ENCODE data around the gene CD274.
"Not testable (repeated sequence)": the region's sequence is repeated elsewhere in the genome, so short reads cannot be mapped to it uniquely, and the experiment has no call there.

CD274 gene

GRCh38 chr9:5466766-5467165, 16.4 kb downstream of the CD274 start:
- DNase-seq (ENCODE audit: low read depth) = no peak
- no peak overlapping the region for H3K4me3 ChIP-seq (ENCODE audit: low read depth, low read length)
- no peak for TF ChIP-seq CTCF (IDR thresholded peaks at IDR 0.05; ENCODE audit: insufficient read depth, low read depth, low read length, missing control alignments)

GRCh38 chr9:5468850-5469249, 18.5 kb downstream of the CD274 start:
- no peak for TF ChIP-seq CTCF (IDR thresholded peaks at IDR 0.05; ENCODE audit: insufficient read depth, low read depth, low read length, missing control alignments)
- no peak overlapping the region for H3K4me3 ChIP-seq (ENCODE audit: low read depth, low read length)
- no peak for DNase-seq (ENCODE audit: low read depth)

- H3K4me3 ChIP-seq (ENCODE audit: low read depth, low read length) = no peak overlapping the region
- DNase-seq (ENCODE audit: low read depth) = no peak
- TF ChIP-seq CTCF (IDR thresholded peaks at IDR 0.05; ENCODE audit: insufficient read depth, low read depth, low read length, missing control alignments) = no peak
Measured at GRCh38 chr9:5470122-5470521, 19.8 kb downstream of the CD274 start.

GRCh38 chr9:5470816-5471215, 20.5 kb downstream of the CD274 start:
- DNase-seq (ENCODE audit: low read depth) = no peak
- no peak for TF ChIP-seq CTCF (IDR thresholded peaks at IDR 0.05; ENCODE audit: insufficient read depth, low read depth, low read length, missing control alignments)

GRCh38 chr9:5475611-5476010, 25.3 kb downstream of the CD274 start:
- not testable (repeated sequence) for DNase-seq (ENCODE audit: low read depth); H3K4me3 ChIP-seq (ENCODE audit: low read depth, low read length)

More at GRCh38 chr9:5470816-5471215, 20.5 kb downstream of the CD274 start:
- H3K4me3 ChIP-seq (ENCODE audit: low read depth, low read length) = no peak overlapping the region

GRCh38 chr9:5478206-5478605, 27.9 kb downstream of the CD274 start:
- DNase-seq (ENCODE audit: low read depth) = peak; percentile 54

GRCh38 chr9:5479994-5480694, 29.8 kb downstream of the CD274 start:
- no peak for TF ChIP-seq CTCF (IDR thresholded peaks at IDR 0.05; ENCODE audit: insufficient read depth, low read depth, low read length, missing control alignments)
- DNase-seq (ENCODE audit: low read depth) = peak; percentile 59

More at GRCh38 chr9:5478206-5478605, 27.9 kb downstream of the CD274 start:
- H3K4me3 ChIP-seq (ENCODE audit: low read depth, low read length) = no peak overlapping the region
- no peak for TF ChIP-seq CTCF (IDR thresholded peaks at IDR 0.05; ENCODE audit: insufficient read depth, low read depth, low read length, missing control alignments)

More at GRCh38 chr9:5479994-5480694, 29.8 kb downstream of the CD274 start:
- no peak overlapping the region for H3K4me3 ChIP-seq (ENCODE audit: low read depth, low read length)
